A673 (cell line): ENCODE data around the gene LY6G5B.

ENCODE experiments used
- CTCF ChIP-seq: fragments of 300-800, 200-600 bp; sonication (generic); conservative IDR thresholded peaks from 2 replicates; pipeline ENCODE4 v1.5.1; 2017; ENCODE audit warnings: low read depth, mild to moderate bottlenecking, antibody characterized with exemption, low read length, moderate library complexity, mixed read lengths
- EZH2 ChIP-seq: fragments of 200-600 bp; sonication (generic); IDR thresholded peaks from 2 replicates; pipeline ENCODE4 v1.6.1; 2017; ENCODE audit warnings: borderline replicate concordance, low read depth, mild to moderate bottlenecking, mixed read lengths, antibody characterized with exemption, low read length; ENCODE audit not compliant: poor library complexity, severe bottlenecking

DNA sequence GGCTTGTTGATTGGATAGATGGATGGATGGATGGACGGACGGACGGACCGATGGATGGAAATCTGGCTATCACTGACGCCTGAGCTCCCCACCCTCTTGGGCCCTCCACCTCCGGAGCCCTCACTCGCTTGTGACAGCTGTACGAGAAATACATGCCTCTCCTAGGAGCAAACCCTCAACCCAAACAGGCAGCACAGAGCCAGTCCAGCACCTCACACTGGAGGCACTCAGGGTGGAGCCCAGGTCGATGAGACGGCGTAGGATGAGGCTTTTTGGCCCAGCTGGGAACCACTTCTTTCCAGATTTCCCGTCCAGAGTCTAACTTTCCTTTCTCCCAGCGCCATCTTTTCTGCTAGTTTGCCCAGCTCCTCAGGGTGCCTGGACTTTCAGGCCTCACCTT, 13.8 kb downstream of the LY6G5B start:
- TF ChIP-seq CTCF: no peak
- no peak for TF ChIP-seq EZH2
